Small intestine (tissue), 7 donors: ENCODE data around the gene NUTM2D. TPM values are rescaled to one million over a fixed set of nuclear protein-coding genes. Genes with fewer than 3 reads are reported as not detected.
"Not testable (repeated sequence)": the region's sequence is repeated elsewhere in the genome, so short reads cannot be mapped to it uniquely, and the experiment has no call there.

Experiments
- DNase-seq, 2 donors: peaks; one replicate each; pipeline versions ENCODE4 v3.0.0 to v3.0.0-alpha.2; 2013
- FAIRE-seq: peaks from 2 replicates; lab custom pipeline; 2012; peaks lifted over from hg19 to GRCh38; lab: Jason Lieb, UNC
- H3K27ac ChIP-seq, 3 donors: one replicate each; pipeline ENCODE4 v1.5.1; 2013; ENCODE audit warnings: low read length in 2 of 3, mild to moderate bottlenecking in 2 of 3, control low read depth in 1 of 3, inconsistent platforms in 1 of 3, low read depth in 1 of 3, moderate library complexity in 1 of 3
- H3K27me3 ChIP-seq, 3 donors: one replicate each; pipeline ENCODE4 v1.6.1; 2013; ENCODE audit warnings: low read length in 3 of 3, inconsistent platforms in 1 of 3; ENCODE audit not compliant: control insufficient read depth in 3 of 3, insufficient read depth in 3 of 3
- H3K36me3 ChIP-seq, 3 donors: one replicate each; pipeline ENCODE4 v1.6.1; 2013; ENCODE audit warnings: low read length in 3 of 3, inconsistent platforms in 1 of 3, low read depth in 1 of 3, mild to moderate bottlenecking in 1 of 3, moderate library complexity in 1 of 3; ENCODE audit not compliant: control insufficient read depth in 3 of 3, insufficient read depth in 2 of 3
- H3K4me1 ChIP-seq, 3 donors: one replicate each; pipeline ENCODE4 v1.6.1; 2013; ENCODE audit warnings: low read length in 2 of 3, inconsistent platforms in 1 of 3, low read depth in 1 of 3, mild to moderate bottlenecking in 1 of 3, moderate library complexity in 1 of 3; ENCODE audit not compliant: control insufficient read depth in 3 of 3, insufficient read depth in 2 of 3
- H3K4me3 ChIP-seq, 3 donors: one replicate each; pipeline ENCODE4 v1.5.1; 2013; ENCODE audit warnings: low read length in 3 of 3, control low read depth in 1 of 3, inconsistent platforms in 1 of 3, low read depth in 1 of 3, mild to moderate bottlenecking in 1 of 3, moderate library complexity in 1 of 3
- H3K9me3 ChIP-seq, 2 donors: one replicate each; pipeline ENCODE4 v1.6.1; 2013; ENCODE audit warnings: low read depth in 1 of 2, low read length in 1 of 2; ENCODE audit not compliant: control insufficient read depth in 2 of 2, insufficient read depth in 1 of 2
- WGBS, 3 donors: extraction: QIAGEN DNeasy Blood & Tissue Kit; methylation state at CpG; one replicate each; pipeline ENCODE4 v1.1.7; 2013; 5-methylcytosine and 5-hydroxymethylcytosine counted together
- polyA plus RNA-seq, 4 donors: library from polyadenylated mRNA; stranded (reverse) in 3 of 4; unstranded in 1 of 4; fragments of 200-250 nt in 3 of 4; fragments of 120-200 nt in 1 of 4; gene quantifications; one replicate each; pipeline versions ENCODE4 v1.2.1 to v1.2.3, GENCODE V29; 2013
- donor health status: healthy with polysubstance abuse.
- donor health status: control.
- donor health status: control.
- donor health status: Bipolar disorder and iron deficiency.
- donor health status: healthy.

NUTM2D gene
- polyA plus RNA-seq, 4 donors = 2.0 to 2.9 (median 2.4) TPM

GRCh38 chr10:87350161-87350560, 7.4 kb upstream of the NUTM2D start:
- WGBS, 3 donors = 89 to 100% (median 92%) methylated on average over 2 of the region's 2 CpGs
- FAIRE-seq = not testable (repeated sequence)

GRCh38 chr10:87352825-87353224, 4.7 kb upstream of the NUTM2D start:
- WGBS, 3 donors = 66 to 82% (median 73%) methylated on average over 3 of the region's 3 CpGs
- not testable (repeated sequence) for H3K9me3 ChIP-seq, H3K27me3 ChIP-seq, DNase-seq, FAIRE-seq, H3K4me3 ChIP-seq, H3K4me1 ChIP-seq, H3K36me3 ChIP-seq, H3K27ac ChIP-seq

More at GRCh38 chr10:87350161-87350560, 7.4 kb upstream of the NUTM2D start:
- not testable (repeated sequence) for H3K4me1 ChIP-seq, H3K9me3 ChIP-seq, H3K27me3 ChIP-seq, DNase-seq, H3K27ac ChIP-seq, H3K4me3 ChIP-seq, H3K36me3 ChIP-seq

- H3K4me1 ChIP-seq, FAIRE-seq: not testable (repeated sequence)
- WGBS, 3 donors = 93 to 97% (median 95%) methylated on average over 11 to 19 of the region's 31 CpGs
Measured at GRCh38 chr10:87355110-87355509, 2.4 kb upstream of the NUTM2D start.

GRCh38 chr10:87358159-87358558, 615 bp downstream of the NUTM2D start:
- not testable (repeated sequence) for H3K4me1 ChIP-seq, FAIRE-seq, DNase-seq, H3K36me3 ChIP-seq, H3K27me3 ChIP-seq, H3K9me3 ChIP-seq, H3K27ac ChIP-seq, H3K4me3 ChIP-seq
- WGBS, 3 donors = 92 to 97% (median 95%) methylated on average over 1 of the region's 3 CpGs

More at GRCh38 chr10:87355110-87355509, 2.4 kb upstream of the NUTM2D start:
- DNase-seq, H3K4me3 ChIP-seq, H3K27me3 ChIP-seq, H3K27ac ChIP-seq, H3K9me3 ChIP-seq, H3K36me3 ChIP-seq: not testable (repeated sequence)

- H3K4me3 ChIP-seq, H3K9me3 ChIP-seq, H3K27me3 ChIP-seq, H3K4me1 ChIP-seq, DNase-seq, H3K27ac ChIP-seq, FAIRE-seq, H3K36me3 ChIP-seq: not testable (repeated sequence)
- 67 to 89% (median 81%) methylated on average over 3 to 5 of the region's 9 CpGs for WGBS, 3 donors
Measured at GRCh38 chr10:87369514-87370112, 12.1 kb downstream of the NUTM2D start.

- not testable (repeated sequence) for H3K4me3 ChIP-seq, H3K27me3 ChIP-seq, H3K36me3 ChIP-seq, FAIRE-seq, H3K27ac ChIP-seq, H3K9me3 ChIP-seq, H3K4me1 ChIP-seq, DNase-seq
- 65 to 100% (median 87%) methylated on average over 1 of the region's 1 CpG for WGBS, 3 donors
Measured at GRCh38 chr10:87374091-87374490, 16.5 kb downstream of the NUTM2D start.

GRCh38 chr10:87379115-87379514, 21.6 kb downstream of the NUTM2D start:
- H3K9me3 ChIP-seq, DNase-seq, H3K27me3 ChIP-seq, H3K27ac ChIP-seq, H3K4me3 ChIP-seq, H3K36me3 ChIP-seq, FAIRE-seq, H3K4me1 ChIP-seq: not testable (repeated sequence)
- WGBS, 3 donors = 84 to 96% (median 86%) methylated on average over 2 to 3 of the region's 4 CpGs

- H3K4me3 ChIP-seq, H3K9me3 ChIP-seq, H3K36me3 ChIP-seq, H3K27ac ChIP-seq, H3K27me3 ChIP-seq, DNase-seq, H3K4me1 ChIP-seq, FAIRE-seq: not testable (repeated sequence)
- 80 to 84% (median 81%) methylated on average over 8 of the region's 10 CpGs for WGBS, 3 donors
Measured at GRCh38 chr10:87383149-87383857, 25.8 kb downstream of the NUTM2D start.
